Parathyroid adenoma (tissue), 2 donors: ENCODE results near the gene A1BG.

Experiments
- H2AFZ ChIP-seq: fragments of 300-600 bp; sonication (generic); one replicate; pipeline ENCODE4 v1.7.0; 2017; ENCODE audit warnings: antibody characterized with exemption, mild to moderate bottlenecking
- H3K27ac ChIP-seq: fragments of 300-600 bp; sonication (generic); one replicate; pipeline ENCODE4 v1.7.0; 2017
- H3K27me3 ChIP-seq: fragments of 300-600 bp; sonication (generic); one replicate; pipeline ENCODE4 v1.7.0; 2017; ENCODE audit warnings: low read length; ENCODE audit not compliant: control insufficient read depth, insufficient read depth
- H3K36me3 ChIP-seq: fragments of 300-600 bp; sonication (generic); one replicate; pipeline ENCODE4 v1.7.0; 2017; ENCODE audit warnings: low read length; ENCODE audit not compliant: control insufficient read depth, insufficient read depth
- H3K4me1 ChIP-seq: fragments of 300-600 bp; sonication (generic); one replicate; pipeline ENCODE4 v1.7.0; 2017; ENCODE audit warnings: control low read depth
- H3K4me2 ChIP-seq: fragments of 300-600 bp; sonication (generic); one replicate; pipeline ENCODE4 v1.7.0; 2017; ENCODE audit warnings: low read length
- H3K4me3 ChIP-seq: fragments of 300-600 bp; sonication (generic); one replicate; pipeline ENCODE4 v1.7.0; 2017; ENCODE audit warnings: low read depth, low read length
- H3K79me2 ChIP-seq: fragments of 300-600 bp; sonication (generic); one replicate; pipeline ENCODE4 v1.7.0; 2017; ENCODE audit warnings: control low read depth
- H3K9ac ChIP-seq: fragments of 300-600 bp; sonication (generic); one replicate; pipeline ENCODE4 v1.7.0; 2017; ENCODE audit warnings: mild to moderate bottlenecking
- H3K9me3 ChIP-seq: fragments of 300-600 bp; sonication (generic); one replicate; pipeline ENCODE4 v1.7.0; 2017; ENCODE audit warnings: low read length; ENCODE audit not compliant: control insufficient read depth
- CTCF ChIP-seq: fragments of 300-600 bp; sonication (generic); IDR thresholded peaks from one replicate; pipeline ENCODE4 v1.7.0; 2017; ENCODE audit warnings: antibody characterized with exemption, mild to moderate bottlenecking
- donor health status: primary hyperparathyroidism.

A1BG gene

GRCh38 chr19:58296104-58296503 lies 57.2 kb downstream of the A1BG start:
- H3K4me3 ChIP-seq, result no peak overlapping the region
- no peak overlapping the region for H3K4me2 ChIP-seq
- H3K36me3 ChIP-seq, result no peaks in the 10 kb centered on the region
- no peak for TF ChIP-seq CTCF
- no peaks in the 10 kb centered on the region for H3K4me1 ChIP-seq
- H3K27ac ChIP-seq, result no peak overlapping the region
- no peaks in the 10 kb centered on the region for H3K27me3 ChIP-seq
- no peaks in the 10 kb centered on the region for H3K9me3 ChIP-seq
- H3K9ac ChIP-seq, result no peak overlapping the region
- H3K79me2 ChIP-seq, result peaks cover 21% of the 10 kb centered on the region
- H2AFZ ChIP-seq, result no peak overlapping the region
